ENCODE results near the gene ZNF14.
"Not testable (repeated sequence)": the region's sequence is repeated elsewhere in the genome, so short reads cannot be mapped to it uniquely, and the experiment has no call there.

The ZNF14 gene

DNA sequence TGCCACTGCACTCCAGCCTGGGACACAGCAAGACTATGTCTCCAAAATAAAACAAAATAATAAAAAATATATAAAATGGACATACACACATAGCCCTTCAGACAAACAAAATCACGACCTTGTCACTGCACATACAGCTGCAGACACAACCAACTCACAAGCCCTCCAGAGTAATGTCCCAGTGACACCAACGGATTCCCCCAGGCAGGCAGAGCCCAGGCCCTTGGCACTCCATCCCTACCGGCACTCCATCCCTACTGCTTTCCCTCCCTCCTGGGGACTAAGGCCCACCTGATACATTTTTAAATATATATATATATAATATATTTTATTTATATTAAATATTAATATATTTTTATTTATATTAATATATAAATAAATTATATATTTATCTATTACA, 45.8 kb downstream of the ZNF14 start:
- no peak for DNase-seq (ENCODE audit: low spot score)

DNA sequence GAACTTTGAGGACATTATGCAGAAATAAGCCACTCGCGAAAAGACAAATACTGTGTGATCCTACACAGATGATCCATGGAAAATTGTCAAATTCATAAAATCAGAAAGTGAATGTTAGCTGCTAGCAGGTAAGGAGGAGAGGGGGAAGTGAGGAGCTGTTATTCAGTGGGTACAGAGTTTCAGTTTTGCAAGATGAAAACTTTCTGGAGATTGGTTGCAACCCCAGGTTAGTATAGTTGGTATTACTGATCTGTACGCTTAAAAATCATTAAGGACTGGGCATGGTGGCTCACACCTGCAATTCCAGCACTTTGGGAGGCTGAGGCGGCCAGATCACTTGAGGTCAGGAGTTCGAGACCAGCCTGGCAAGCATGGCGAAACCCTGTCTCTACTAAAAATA, 46.3 kb downstream of the ZNF14 start:
- no peak for DNase-seq (ENCODE audit: low spot score)

DNA sequence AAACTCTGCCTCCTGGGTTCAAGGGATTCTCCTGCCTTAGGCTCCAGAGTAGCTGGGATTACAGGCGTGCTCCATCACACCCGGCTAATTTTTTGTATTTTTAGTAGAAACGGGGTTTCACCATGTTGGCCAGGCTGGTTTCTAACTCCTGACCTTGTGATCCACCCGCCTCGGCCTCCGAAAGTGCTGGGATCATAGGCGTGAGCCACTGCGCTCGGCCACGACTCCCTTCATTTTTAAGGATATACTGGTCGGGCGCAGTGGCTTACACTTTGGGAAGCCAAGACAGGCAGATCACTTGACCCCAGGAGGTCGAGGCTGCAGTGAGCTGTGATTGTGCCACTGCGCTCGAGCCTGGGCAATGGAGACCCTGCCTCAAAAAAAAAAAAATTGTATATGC, 46.8 kb downstream of the ZNF14 start:
- not testable (repeated sequence) for DNase-seq (ENCODE audit: low spot score)

DNA sequence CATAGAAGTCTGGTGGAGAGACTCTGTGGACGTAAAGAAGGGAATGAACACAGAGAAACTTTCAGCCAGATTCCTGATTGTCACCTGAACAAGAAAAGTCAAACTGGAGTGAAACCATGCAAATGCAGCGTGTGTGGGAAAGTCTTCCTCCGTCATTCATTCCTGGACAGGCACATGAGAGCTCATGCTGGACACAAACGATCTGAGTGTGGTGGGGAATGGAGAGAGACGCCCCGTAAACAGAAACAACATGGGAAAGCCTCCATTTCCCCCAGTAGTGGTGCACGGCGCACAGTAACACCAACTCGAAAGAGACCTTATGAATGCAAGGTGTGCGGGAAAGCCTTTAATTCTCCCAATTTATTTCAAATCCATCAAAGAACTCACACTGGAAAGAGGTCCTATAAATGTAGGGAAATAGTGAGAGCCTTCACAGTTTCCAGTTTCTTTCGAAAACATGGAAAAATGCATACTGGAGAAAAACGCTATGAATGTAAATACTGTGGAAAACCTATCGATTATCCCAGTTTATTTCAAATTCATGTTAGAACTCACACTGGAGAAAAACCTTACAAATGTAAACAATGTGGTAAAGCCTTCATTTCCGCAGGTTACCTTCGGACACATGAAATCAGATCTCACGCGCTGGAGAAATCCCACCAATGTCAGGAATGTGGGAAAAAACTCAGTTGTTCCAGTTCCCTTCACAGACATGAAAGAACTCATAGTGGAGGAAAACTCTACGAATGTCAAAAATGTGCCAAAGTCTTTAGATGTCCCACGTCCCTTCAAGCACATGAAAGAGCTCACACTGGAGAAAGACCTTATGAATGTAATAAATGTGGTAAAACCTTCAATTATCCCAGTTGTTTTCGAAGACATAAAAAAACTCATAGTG, 53.5 kb downstream of the ZNF14 start:
- DNase-seq (ENCODE audit: low spot score), result no peak

- DNase-seq (ENCODE audit: low spot score), result no peak
Measured at GRCh38 chr19:19677579-19677978, 55.3 kb downstream of the ZNF14 start.

- no peak for DNase-seq (ENCODE audit: low spot score)
Measured at GRCh38 chr19:19674315-19674714, 58.6 kb downstream of the ZNF14 start.

DNA sequence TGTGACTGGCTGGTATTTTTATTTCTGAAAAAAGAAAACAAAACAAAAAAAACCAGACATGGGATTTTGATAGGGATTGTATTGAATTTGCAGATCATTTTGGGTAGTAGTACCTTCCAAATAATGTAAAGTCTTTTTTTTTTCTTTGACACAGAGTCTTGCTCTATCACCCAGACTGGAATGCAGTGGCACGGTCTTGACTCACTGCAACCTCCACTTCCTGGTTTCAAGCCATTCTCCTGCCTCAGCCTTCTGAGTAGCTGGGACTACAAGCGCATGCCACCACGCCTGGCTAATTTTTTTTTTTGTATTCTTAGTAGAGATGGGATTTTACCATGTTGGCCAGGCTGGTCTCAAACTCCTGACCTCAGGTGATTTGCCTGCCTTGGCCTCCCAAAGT, 60.1 kb downstream of the ZNF14 start:
- DNase-seq (ENCODE audit: low spot score), result no peak

- DNase-seq (ENCODE audit: low spot score), result peak; percentile 5
Measured at GRCh38 chr19:19670070-19670551, 62.8 kb downstream of the ZNF14 start.

GRCh38 chr19:19668230-19669012, 64.5 kb downstream of the ZNF14 start, which contains the start of gene ZNF101:
Gene ZNF101, plus strand, starts transcription at chr19:19668839. Its CDS starts 125 bp downstream, at chr19:19668964.
- DNase-seq (ENCODE audit: low spot score), result peak; percentile 95

GRCh38 chr19:19665420-19665948, 67.4 kb downstream of the ZNF14 start:
- DNase-seq (ENCODE audit: low spot score), result not testable (repeated sequence)

DNA sequence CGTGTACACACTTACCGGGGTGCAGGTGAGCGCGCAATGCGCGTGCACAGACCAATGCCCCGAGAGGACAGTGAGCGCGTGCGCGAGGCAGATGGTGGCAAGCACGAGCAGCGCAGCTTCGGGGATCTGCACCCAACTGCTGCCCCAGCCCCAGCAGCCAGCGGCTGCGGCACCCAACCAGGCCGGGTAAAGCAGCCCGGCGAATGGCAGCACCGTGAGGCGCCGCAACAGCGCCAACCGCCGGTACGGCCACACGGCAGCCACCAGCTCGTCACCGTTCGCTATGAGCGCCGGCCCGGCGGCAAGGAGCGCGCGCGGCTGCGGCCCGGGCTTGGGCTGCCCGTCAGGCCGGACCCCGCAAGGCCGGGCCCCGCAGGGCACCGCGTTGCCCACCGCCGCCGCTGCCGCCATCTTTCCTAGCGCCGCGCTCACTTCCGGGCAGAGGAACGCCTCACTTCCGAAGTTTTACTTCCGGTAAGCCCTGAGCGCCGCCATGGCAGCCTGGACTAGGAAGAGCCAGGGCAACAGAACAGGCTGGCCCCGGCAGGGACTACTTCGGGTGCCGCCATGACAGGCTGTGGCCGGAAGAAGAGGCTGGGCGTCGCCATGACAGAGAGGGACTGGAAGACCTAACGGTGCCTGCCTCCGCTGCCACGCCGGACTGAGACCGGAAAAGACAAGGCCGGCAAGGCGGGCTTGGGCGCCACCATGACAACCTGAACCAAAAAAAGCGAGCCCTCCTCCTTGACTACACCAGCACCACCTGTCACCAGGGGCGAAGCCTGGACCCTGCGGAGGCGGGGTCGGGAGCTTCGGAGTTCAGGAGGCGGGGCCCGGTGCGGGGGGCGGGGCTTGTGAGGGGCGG, 69.4 kb downstream of the ZNF14 start, which contains the start of gene ATP13A1:
Gene ATP13A1 (minus strand): TSS at position 421 of the 865 bp plus-strand sequence. CDS start 10 bp downstream, at position 411.
- peak; percentile 96 for DNase-seq (ENCODE audit: low spot score)

DNA sequence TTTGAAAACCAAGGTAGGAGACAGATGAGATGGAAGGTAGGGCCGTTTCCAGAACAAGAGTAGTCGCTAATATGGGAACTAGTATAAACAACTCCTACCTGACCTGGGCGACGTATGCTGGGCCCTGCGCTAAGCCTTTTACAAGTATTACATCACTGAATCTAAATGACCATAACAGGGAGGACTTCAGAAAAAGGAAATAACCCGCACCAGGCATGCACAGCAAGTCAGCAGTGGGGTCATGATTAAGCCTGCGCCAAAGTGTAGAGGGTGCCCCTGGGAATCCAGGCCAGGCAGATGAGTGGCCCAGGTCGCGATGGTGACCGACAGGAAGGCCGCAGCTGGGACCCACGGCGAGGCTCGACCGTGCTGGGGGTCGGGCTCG, 70.0 kb downstream of the ZNF14 start:
- peak; percentile 1 for DNase-seq (ENCODE audit: low spot score)

DNA sequence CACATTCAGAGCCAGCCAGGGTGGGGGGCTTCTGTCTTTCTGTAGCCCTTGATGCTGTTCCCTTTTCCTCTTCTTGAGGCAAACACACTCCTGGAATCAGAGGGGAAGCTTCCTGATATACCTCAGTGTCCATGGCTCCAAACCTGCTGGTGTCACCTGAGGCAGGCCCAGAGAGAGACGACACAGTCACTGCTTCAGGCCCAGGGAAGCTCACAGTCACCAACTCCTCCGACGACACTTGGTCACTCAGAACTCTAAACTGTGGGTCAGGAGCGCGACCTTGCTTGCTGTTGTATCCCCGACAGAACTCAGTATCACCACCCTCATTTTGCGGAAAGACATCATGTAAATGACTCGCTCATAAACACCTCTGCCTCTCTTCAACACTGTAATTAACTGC, 70.6 kb downstream of the ZNF14 start:
- DNase-seq (ENCODE audit: low spot score), result no peak

DNA sequence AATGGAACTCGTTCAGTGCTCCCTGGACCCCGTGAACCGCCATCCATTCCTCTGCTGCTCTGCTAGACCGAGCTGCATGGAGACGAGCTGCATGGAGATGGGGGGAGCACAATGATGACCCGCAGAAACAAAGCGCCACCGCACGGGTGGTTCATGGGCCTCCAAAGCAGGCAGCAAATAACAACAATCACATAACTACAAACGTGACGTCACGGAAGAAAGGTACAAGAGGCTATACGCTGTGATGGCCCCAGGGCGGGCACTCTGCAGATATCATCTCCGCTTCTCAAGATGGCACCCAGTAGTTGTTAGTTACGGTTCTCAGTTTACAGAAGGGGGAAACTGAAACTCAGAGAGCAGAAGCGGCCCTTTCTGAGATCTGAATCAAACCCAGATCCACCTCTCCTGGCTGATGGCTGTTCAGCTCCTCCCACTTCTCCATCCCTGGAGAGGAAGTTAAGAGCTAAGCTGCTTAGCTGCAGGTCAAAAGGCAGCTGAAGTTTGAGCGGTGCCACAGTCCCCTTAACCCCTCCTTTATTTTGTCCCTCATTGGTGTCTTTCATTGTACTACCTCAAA, 71.1 kb downstream of the ZNF14 start:
- DNase-seq (ENCODE audit: low spot score), result peak; percentile 3

- no peak for DNase-seq (ENCODE audit: low spot score)
Measured at GRCh38 chr19:19661141-19661674, 71.7 kb downstream of the ZNF14 start.

Measured in GM03348 (cell line).